SKM-1 (cell line): ENCODE results near the gene MAP4K2.

Experiments
- DNase-seq: peaks from one replicate; lab custom pipeline; 2025; ENCODE audit not compliant: unreplicated experiment; lab: John Stamatoyannopoulos, UW

Gene MAP4K2

DNA sequence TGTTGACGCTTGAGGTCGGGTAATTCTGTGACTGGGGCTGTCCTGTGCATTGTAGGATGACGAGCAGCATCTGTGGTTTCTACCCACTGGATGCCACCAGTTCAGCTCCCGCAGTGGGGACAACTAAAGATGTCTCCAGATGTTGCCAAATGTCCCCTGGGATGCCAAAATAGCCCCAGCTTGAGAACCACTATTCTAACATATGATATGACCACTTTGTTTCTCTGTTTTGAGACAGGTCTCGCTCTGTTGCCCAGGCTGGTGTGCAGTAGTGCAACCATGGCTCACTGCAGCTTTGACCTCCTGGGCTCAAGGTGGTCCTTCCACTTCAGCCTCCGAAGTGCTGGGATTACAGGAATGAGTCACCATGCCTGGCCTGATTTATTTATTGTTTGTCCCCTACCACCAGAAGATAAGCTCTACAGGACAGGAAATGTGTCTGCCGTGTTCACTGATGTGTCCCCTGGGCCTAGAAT lies 11.7 kb upstream of the MAP4K2 start:
- no peak for DNase-seq

DNA sequence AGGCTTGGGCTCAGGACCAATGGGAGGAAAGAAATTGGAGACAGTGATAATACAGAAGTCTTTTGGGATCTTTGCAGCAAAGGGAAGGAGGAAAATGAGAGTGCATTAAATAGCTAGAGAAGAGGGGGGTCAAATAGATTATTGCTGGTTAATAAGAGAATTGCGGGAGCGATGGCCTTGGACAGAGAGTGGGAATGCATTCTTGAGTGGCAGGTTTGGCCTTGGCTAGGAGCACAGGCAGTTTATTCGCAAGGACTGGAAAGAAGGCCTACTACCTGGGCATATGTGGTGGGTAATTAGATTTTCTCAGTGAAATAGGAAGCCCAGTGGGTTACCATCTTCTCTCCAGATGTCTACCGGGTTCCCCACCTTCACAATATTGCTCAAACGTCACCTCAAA lies 10.8 kb upstream of the MAP4K2 start:
- DNase-seq = no peak

DNA sequence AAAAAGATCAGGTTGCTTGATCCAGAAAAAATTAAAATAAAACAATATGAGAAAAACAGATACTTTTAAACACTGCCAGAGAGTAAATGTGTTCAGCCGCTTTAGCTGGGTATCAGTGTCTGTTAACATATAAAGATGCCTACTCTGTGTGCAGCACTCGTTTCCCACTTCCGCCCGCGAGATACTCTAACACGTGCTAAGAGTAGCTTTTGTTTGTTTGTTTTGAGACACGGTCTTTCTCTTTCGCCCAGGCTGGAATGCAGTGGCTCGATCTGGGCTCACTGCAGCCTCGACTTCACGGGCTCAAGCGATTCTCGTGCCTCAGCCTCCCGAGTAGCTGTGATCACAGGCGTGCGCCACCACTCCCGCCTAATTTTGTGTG lies 7.9 kb upstream of the MAP4K2 start:
- no peak for DNase-seq

DNA sequence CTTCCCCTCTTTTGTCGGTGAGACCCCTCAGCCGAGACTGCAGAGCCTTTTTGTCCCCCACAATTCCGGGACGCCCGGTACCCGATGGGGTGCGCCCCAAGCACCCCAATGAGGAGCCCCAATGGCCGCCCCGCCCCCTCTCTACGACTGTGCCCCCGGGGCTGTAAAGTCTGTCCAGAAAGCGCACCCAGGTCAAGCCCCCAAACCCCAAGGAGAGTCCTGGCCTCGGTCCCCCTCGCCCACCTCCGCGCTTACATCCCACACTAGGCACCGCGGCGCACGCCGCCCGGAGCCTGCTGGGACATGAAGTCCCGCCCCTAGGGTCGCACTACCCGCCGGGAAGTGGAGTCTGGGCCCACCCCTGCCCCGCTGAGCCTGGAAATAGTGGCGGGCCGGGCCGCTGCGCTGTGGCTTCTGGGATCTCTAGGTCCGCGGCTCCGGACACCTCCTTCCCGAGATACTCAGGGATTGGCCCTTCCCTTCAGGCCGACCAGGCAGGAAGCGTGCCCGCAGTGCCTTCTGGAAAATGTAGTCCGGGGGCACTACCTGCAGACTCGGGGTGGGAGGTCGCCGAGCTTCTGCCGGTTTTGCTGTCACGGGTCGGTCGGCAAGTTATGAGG lies 7.4 kb upstream of the MAP4K2 start, which contains the start of gene MEN1:
MEN1 (minus strand) TSS at position 281 of the 620 bp plus-strand sequence. CDS start 442 bp downstream, outside the sequence.
- peak; percentile 90 for DNase-seq

DNA sequence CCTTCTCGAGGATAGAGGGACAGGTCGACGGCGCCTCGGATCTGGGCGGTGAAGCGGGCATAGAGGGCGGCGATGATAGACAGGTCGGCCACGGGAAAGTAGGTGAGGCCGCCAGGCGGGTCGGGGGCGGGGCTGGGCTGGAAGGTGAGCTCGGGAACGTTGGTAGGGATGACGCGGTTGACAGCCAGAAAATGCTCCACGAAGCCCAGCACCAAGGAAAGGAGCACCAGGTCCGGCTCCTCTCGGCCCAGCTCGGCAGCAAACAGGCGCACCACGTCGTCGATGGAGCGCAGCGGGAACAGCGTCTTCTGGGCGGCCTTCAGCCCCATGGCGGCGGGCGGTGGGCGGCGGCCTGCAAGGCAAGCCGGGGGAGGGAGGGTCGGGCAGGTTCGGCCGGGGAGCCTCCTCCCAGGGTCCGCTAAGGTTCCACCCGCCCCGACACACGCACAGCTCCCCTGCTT lies 6.8 kb upstream of the MAP4K2 start:
- no peak for DNase-seq

DNA sequence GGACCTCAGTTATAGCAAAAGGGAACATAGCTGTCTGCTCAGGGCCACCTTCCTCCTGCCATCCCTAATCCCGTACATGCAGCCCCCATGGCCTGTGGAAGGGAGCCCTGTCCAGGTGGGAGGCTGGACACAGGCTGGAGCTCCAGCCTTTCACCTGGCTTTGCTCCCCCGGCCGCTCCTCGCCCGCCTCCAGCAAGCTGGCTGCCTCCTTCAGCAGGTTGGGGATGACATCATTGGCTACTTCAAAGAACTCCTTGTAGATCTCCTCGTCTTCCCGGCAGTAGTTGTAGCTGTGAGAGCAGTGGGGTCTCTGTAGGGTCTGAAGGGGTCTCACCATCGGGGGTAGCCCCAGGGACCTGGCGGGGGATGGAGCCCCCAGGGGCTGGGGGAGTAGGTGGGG lies 2.5 kb upstream of the MAP4K2 start:
- DNase-seq = no peak

DNA sequence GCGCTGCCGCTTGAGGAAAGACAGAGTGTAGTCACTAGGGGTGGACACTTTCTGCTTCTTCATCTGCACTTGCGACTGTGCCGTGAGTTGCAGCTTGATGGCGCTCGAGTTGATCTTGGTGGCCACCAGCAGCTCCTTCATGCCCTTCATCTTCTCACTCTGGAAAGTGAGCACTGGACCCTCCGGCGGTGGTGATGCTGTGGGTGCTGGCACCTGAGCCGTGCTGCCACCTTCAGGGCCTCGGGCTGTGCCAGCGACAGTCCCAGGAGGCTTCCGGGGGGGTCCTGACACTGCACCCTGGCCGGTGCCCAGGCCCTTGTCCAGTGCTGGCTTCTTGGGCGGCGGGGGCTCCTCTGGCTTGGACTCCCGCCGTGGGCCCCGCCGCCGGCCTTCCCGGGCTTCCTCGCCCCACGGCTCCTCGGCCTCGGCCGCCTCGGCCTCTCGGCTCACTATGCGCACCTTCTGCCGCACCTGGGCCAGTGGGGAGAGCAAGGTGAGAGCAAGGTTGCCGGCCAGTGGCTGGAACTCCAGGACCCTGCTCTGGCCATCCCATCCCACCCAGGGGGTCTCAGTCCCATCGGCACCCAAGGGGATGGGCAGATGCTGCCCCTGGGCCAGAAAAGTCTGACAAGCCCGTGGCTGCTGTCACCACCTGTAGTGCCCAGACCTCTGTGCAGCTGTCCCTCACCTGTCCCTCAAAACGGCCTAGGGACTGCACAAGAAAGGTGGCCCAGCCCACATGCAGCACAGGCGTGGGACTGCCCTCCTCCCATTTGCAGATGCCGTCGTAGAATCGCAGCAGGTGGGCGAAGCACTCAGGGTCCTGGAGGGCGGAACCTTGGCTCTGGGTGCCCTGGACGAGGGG lies 1.6 kb upstream of the MAP4K2 start:
- DNase-seq = no peak

DNA sequence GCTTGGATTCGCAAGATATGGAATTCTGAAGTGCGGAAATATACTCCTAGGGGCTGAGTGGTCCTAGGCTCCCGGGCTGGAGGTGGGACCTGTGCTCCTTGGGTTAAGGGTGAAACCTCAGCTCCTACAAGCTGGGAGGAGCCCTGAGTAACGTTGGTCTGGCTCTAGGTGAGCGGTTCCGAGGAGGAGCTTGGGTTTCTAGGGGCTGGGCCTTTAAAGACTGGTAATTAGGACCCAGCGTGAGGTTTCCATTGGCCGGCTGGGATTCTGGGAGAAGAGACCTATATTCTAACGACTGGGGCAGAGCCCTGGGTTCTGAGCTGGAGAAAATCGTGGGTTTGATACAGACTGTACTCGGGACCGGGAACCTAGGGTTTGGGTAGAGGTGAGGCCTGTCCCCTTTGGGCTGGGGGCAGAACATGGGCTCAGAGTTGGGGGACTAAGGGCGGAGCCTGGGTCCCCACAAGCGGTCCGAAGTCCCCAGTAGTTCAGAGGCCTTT lies 882 bp upstream of the MAP4K2 start:
- DNase-seq = no peak

DNA sequence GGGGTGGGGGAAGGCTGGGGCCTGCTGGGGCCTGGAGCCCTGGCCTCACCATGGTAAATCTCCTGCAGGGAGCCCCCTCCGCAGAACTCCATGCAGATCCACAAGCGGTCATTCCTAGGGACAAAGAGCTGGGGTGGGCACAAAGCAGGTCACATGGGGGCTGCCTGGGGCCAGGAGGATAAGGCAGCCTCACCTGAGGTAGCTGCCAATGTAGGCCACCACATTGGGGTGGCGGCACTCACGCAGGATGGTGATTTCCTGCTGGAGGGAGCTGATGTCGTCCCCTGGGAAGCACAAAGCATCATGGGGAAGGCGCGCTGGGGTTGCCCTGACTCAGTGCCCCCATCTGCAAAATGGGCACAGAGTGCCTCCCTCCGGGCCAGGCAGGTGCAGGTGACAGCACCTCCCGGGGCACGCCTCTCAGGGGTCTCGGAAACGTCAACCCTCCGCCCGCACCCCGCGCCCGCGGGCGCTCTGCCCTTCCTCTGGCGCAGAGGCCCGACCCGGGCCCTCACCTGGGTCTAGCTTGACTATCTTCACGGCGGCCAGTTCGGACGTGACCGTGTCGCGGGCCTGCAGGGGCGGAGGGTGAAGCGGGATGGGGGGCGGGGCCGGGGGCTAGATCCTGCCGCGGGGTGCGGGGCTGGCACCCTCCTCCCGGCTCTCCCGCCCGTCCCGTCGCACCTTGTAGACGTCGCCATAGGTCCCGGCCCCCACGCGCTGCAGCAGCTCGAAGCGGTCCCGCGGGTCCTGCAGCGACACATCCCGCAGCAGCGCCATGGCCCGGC lies 450 bp downstream of the MAP4K2 start:
- DNase-seq = no peak

DNA sequence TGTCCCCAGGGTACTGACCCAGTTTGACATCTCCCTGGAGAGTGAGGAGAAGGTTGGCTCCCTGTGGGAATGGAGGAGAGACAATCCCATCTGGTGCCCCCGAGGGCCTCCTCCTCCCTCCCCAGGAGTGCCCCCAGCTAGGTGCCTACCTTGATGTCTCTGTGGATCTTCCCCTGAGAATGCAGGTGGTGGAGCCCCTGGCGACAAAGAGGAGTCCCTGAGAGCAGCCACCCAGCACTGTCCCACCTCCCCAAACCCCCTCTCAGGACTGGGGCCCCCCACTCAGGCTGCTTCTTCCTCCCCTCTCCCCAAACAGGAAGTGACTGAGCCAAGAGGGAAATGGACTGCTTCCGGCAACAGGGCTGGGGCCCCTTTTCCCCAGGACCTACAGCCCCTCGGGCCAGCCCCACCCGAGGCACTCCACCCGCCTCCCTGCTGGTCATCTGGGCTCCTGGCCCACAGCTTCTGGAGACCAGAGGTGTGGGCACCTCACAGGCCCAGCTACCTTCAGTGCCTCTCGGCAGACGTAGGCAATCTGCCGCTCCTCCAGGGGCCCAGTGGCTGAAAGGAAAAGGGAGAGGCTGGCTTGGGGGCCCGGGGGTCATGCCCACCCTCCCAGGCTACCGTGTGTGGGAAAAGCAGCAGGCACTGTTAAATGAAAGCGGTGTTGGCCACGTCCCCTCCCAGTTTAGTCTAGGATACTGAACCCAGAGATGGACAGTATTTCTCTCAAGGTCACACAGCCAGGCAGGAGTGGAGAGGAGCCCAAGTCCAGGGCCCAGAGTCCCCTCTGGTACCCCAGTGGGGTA lies 1.2 kb downstream of the MAP4K2 start:
- DNase-seq = no peak

DNA sequence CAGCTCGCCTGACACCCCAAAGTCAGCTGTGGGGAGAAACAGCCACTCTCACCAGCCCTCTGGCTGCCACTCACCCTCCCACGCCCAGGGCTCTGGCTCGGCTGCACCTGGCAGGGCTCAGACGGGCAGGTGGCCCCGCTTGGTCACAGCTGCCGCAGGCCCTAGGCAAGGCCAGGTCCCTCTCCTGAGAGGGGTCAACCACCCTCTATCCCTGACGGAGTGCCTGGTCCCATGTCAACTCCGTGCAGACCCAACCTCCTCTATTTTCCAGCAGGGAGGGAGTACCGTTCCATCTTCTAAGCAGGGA lies 1.9 kb downstream of the MAP4K2 start:
- no peak for DNase-seq

DNA sequence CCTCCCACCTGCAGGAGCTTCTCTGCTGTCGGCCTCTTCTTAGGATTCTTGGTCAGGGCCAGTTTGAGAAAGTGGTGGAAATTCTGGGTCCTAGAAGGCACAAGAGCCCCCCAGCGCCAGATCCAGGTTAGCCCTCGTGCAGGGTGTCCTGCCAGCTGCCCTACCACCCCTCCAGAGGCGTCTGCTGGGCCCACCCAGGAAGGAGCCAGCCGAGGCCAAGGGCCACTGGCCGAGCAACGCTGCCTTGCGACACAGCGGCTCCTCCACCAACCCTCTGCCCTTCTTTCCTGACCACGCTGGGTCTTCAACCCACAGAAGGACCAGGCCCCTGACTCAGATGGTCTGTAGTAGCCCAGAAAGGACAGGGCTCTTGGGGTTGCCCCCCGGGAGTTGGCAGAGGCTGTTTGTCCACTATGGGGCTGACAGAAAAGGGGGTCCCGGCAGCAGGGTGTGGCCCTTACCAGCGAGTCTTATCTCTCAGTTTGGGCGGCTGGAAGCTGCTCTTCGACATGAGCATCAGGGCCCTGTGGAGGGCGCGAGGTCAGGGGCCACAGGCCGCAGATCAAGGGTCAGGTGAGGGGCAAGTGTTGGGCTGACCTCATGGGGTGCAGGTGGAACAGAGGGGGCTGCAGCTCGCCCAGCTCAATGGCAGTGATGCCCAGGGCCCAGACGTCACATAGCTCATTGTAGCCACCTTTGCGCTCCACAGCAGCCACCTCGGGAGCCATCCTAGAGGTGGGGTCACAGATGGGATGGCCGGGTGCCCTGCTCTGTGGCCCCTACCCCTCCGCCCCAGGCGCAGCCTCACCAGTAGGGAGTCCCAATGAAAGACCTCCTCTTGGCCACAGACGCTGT lies 2.5 kb downstream of the MAP4K2 start:
- no peak for DNase-seq

DNA sequence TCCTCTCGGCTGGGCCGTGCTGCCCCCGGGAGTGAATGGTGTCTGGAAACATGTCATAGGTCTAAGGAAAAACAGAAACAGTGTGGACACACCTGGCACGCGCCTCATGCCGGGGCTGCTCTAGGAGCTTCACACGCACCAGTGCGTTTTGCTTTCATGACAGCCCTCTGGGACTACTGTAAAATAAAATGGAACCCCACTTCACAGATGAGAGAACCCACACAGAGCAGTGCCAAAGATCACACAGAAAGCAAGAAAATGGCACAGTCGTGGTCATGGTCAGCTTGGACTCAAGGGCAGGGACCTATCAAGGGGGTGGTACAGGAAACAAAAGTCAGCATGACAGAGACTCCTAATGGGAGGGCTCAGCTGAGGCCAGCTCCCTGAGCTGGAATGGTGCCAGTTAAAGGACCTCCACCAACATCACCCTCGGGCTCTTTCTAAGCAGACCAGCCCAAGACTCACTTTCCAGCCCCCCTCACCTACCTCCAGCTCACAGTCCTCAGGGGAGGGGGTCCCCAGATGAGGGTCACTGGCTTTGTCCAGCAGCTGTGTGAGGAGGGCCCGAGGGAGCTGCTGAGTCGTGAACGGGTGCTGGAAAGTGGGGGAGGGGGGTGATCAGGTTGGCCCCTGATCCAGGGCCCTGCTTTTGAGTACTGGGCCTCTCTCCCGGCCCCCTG lies 3.3 kb downstream of the MAP4K2 start:
- DNase-seq = no peak

DNA sequence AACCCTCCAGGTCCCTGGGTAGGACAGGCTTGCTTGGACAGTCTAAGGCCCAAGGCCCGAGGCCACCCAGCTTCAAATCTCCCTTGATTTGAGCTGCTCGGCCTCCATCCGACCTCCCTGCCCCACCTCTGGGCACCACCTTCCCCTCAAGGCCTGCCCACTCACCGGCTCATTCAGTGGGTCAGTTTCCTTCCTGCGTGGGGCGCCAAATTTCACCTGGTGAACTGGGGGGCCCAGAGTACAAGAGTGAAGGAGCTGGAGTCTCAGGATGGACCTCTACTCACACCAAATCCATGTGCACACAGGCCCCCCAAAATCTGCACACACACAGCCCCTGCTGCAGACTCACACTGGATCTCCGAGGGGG lies 3.8 kb downstream of the MAP4K2 start:
- no peak for DNase-seq

DNA sequence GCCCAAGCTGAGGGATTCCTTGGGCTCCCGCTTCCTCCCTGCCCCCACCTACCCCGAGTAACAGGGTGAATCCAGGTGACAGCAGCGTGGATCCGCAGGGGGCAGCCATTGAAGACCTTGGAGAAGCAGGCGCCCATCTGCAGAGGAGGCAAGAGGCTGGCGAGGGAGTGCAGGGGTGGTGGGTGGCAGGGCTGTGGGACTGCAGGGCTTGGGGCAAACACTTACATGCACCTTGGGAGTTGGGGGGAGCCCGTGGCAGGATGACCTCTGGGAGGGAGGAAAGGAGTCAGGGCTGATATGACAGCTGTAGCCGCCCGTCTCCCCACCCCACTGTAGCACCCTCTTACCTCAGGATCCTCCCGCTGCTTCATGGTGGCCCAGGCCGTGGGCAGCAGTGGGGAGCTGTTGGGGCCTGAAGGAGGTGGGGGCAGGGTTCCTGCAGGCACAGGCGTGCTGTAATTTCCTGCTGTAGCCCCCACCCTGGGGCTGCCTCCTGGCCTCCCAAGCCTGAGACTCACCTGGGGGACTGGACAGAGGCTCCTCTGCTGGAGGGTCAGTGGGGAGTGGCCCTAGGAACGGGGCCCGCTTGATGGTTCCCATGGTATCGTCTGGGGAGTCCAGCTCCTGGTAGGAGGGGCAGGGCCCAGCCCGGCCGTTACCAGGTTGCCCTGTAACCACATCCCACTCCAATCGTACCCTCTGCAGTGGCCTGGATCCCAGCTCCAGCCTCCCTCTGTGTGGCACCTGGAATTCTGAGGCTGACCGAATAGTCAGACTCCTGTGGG lies 6.1 kb downstream of the MAP4K2 start:
- DNase-seq = no peak

DNA sequence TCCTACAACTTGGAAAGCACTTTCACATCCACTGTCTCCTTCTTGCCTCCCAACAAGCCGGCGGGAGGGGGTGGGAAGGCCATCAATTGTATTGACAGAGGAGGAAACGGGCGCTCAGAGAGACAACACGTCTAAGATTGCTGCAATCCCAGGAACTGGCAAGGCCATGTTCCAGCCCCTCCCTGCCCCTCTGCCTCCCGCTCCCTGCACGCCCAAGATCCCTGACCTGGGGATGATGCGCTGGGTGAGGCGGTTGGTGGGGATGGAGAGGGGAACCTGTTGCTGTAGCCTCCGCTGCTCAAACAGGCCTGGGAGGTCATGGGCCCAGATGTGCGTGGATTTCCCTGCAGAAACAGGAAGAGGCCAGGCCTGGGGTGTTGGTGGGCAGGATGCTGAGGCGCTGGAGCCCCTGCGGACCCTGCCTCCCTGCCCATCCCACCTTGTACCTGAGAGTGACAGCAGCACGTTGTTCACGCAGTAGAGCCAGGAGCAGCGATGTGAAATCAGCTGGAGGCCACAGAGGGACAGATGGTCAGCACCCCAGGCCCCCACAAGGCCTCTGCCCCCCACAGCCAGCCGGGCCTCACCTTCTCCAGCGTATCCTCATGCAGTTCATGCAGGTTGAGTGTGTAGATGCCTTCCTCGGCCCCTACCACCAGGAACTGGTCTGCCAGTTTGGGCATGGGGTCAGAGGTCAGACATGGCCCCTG lies 6.8 kb downstream of the MAP4K2 start:
- DNase-seq = no peak

DNA sequence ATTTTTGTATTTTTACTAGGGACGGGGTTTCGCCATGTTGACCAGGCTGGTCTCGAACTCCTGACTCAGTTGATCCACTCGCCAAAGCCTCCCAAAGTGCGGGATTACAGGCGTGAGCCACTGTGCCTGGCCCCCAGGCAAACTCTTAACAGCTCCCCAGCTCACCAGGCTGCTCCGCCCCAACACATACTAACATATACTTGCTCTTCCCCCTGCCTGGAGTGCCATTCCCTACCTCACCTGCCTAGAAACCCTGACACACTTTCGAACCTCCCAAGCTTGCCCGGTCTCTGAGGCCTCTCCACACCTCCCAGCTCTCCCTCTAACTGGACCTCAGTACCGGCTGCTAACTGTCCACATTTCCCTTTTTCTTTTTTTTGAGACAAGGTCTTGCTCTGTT lies 8.5 kb downstream of the MAP4K2 start:
- DNase-seq = no peak
